HG03064 (cell line): Measurements from ENCODE around the gene PYGO1.
A peak's percentile ranks its signal among the peaks of the same experiment; 100 is the strongest.
"Not testable (repeated sequence)": the region's sequence is repeated elsewhere in the genome, so short reads cannot be mapped to it uniquely, and the experiment has no call there.

ENCODE experiments used
- ATAC-seq: cut with Tn5 transposase; IDR thresholded peaks from one replicate; pipeline ENCODE4 v1.9.1; 2021; ENCODE audit warnings: low read depth; ENCODE audit not compliant: unreplicated experiment

Gene PYGO1

GRCh38 chr15:55513621-55514413, 74.3 kb downstream of the PYGO1 start:
- ATAC-seq = not testable (repeated sequence)

GRCh38 chr15:55513152-55513551, 75.0 kb downstream of the PYGO1 start:
- ATAC-seq = no peak

DNA sequence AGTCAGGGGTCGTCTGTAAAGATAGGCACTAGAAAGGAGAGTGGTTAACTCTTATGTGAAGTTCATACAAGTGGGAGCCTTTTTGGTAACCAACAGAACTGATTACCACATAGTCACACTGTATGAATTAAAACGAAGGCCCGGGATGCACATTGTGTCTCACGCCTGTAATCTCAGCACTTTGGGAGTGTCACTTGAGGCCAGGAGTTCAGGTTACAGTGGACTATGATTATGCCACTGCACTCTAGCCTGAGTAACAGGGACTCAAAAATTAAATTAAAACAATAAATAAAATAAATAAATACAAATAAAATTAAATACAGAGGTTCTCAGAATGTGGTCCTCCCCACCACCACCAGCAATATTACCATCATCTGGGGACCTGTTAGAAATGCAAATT, 80.6 kb downstream of the PYGO1 start:
- ATAC-seq = no peak

GRCh38 chr15:55505407-55505806, 82.7 kb downstream of the PYGO1 start:
- ATAC-seq = not testable (repeated sequence)

DNA sequence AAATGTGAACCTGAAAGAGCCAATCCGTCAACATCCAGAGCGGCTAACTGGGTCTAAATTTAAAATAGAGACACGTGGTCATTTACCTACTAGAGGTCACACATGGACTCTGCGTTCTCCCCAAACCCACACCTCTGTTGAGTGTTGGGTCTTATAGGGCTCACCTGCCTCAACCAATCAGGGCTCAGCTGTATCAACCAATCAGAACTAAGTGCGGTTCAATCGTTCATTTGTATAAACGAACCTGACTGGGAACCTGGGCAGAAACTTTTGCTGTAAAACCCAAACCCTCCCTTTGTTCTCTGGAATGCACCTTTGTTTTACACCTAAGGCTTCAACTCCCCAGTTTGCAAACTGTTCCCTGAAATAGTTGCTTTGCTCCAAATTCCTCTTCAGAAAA, 89.0 kb downstream of the PYGO1 start:
- ATAC-seq = no peak

- peak; percentile 96 for ATAC-seq
Measured at GRCh38 chr15:55498109-55498938, 89.8 kb downstream of the PYGO1 start.

DNA sequence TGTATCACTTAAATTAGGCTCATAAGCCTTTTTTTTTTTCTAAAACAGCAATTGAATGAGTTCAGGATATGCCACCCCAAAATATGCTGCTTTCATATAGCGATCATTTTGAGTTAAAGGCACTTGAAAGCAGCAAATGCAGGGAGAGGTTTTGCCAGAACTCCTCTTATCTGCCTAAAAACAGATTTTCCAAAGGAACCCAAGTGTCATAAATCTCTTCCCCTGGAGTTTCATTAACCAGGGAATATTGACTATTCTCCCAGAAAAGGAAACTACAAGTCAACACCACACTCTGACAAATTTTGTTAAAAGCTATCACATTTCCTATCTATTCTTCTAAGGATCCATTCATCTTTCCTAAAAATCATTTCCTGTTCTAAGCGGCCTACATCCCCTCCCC, 91.4 kb downstream of the PYGO1 start:
- no peak for ATAC-seq

DNA sequence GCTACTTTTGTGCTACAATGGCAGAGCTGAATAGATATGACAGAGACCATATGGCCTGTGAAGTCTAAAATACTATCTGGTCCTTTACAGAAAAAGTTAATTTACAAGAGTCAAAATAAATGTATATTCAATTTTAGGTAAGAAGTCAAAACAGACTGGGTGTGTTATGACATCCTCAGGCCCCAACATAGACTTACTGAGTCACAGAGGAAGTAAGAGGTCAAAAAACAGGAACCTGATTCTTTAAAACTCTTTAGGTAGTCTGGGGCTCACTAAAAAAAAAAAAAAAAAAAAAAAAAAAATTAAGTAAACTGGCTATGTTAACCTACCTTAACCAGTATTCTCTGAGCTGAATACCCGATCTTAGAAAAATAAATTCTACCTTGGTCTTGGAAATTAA, 93.2 kb downstream of the PYGO1 start:
- ATAC-seq = no peak

GRCh38 chr15:55488952-55489600, 99.1 kb downstream of the PYGO1 start:
- not testable (repeated sequence) for ATAC-seq
